Epithelial cell of alveolus of lung (primary cell): ENCODE measurements around the gene ANGPTL8. TPM values are rescaled to one million over a fixed set of nuclear protein-coding genes. Genes with fewer than 3 reads are reported as not detected.

Experiments used
- total RNA-seq: library from RNA; depleted of rRNA; stranded (reverse); fragments of >200 nt; gene quantifications from 2 replicates; pipeline ENCODE4 v1.2.1, GENCODE V29; 2015

Gene ANGPTL8, protein sequence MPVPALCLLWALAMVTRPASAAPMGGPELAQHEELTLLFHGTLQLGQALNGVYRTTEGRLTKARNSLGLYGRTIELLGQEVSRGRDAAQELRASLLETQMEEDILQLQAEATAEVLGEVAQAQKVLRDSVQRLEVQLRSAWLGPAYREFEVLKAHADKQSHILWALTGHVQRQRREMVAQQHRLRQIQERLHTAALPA
- not detected in 2 replicates for total RNA-seq

GRCh38 chr19:11239377-11240000, at the start of gene ANGPTL8:
Gene ANGPTL8, plus strand, starts transcription at chr19:11239619. Its CDS starts 19 bp downstream, at chr19:11239638.

DNA sequence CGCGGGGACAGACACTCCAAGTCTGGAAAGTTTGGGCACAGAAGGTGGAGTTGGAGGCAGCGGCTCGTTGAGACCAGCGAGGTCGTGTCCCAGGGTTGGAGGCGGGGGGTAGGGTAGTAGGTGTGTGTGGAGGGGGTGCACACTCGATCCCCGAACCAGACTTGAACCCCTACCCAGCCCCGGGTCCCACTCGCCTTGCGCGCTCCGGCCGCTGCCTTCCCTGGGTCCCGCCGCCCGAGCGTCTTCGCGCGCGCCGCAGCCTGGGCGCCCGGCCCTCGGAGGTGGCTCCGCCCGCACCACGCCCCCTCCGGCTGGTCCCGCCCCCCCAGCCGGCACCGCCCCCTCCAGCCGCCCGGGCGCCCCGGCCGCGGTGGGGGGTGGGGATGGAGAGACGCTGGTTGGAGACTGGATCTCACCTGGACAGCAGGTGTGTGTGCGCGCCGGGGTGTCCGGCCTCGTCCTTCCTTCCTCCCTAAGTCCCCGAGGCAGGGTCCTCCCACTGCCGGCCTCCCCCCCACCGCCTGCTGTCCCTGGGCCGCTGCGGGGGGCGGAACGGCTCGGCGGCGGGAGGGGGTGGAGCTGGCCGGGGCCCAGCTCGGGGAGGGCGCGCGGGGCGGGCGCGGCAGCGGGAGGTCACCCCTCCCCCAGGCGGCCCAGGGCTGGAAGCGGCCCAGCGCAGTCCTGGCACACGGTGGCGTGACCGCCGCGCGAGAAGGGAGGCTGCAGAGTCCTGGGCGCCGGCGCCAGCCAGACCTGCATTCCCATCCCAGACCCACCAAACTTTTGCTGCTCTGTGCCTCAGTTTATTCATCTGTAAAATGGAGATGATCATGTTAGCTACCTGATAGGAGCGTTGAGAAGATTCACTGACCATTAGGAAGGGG, 41.9 kb upstream of the ANGPTL8 start, which contains the start of gene KANK2:
TSS of gene KANK2 (minus strand) at position 255 of the 884 bp plus-strand sequence. CDS start 3,034 bp downstream, outside the sequence.

DNA sequence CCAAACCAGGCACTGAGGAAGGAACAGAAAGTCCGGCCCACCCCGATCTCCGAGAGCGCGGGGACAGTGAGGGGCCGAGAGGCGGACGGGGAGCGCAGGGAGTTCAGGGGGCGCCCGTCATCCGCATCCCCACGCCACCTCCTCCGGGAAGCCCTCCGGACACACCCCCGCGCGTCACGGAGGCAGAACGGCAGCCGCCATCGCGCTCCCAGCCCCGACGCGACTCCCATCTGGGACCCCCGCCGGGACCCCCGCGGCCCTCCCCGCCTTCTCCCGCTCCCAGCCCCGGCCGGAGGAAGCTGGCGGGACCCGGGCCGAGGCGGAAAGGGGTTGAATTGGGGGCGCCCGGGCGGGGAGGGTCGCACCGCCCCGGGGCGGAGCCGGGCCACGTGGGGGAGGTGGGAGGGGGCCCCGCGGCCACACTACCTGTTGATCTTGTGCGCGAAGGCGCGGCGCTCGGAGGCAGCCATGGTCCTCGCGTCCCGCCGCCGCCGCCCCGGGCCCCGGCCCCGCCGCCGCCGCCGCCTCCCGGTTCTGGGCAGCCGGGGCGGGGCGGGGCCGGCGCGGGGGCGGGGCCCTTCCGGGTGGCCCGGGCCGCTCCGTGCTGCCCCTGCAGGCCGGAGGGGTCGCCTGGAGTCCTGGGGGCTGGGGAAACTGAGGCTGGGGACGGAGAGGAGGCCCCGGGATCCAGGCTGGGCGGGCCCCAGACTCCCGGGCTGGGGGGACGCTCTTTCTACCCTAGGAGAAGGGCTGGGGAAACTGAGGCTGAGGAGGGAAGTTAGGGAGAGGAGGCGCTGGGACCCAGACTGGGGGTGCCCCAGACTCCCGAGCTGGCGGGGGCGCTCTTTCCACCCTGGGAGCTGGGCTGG, 22.8 kb downstream of the ANGPTL8 start, which contains the start of gene DOCK6:
TSS of gene DOCK6 (minus strand) at position 554 of the 869 bp plus-strand sequence. CDS start at position 470, 84 bp downstream.

Other genes with a start within 250 kb of the ANGPTL8 start
- gene LDLR, start 150.2 kb upstream of the ANGPTL8 start, total RNA-seq = 55.3 and 185 TPM in 2 replicates
- gene SPC24, start 83.8 kb upstream of the ANGPTL8 start, total RNA-seq = 14.8 and 48.1 TPM in 2 replicates
- gene KANK2, start 42.1 kb upstream of the ANGPTL8 start, total RNA-seq = 202 and 399 TPM in 2 replicates
- gene DOCK6, start 22.9 kb downstream of the ANGPTL8 start, total RNA-seq = 44.7 and 50.4 TPM in 2 replicates
- not detected in 2 replicates for gene TSPAN16, start 56.5 kb downstream of the ANGPTL8 start, total RNA-seq
- gene RAB3D, start 100.0 kb downstream of the ANGPTL8 start, total RNA-seq = 18.2 and 21.1 TPM in 2 replicates
- 221 and 282 TPM in 2 replicates for gene TMEM205, start 106.6 kb downstream of the ANGPTL8 start, total RNA-seq
- 6.2 and 9.4 TPM in 2 replicates for gene CCDC159, start 106.9 kb downstream of the ANGPTL8 start, total RNA-seq
- 23.4 and 46.5 TPM in 2 replicates for gene PLPPR2, start 115.8 kb downstream of the ANGPTL8 start, total RNA-seq
- gene SWSAP1, start 135.0 kb downstream of the ANGPTL8 start, total RNA-seq = 1.2 and 4.6 TPM in 2 replicates
- gene EPOR, start 144.7 kb downstream of the ANGPTL8 start, total RNA-seq = 6.9 and 15.4 TPM in 2 replicates
- under 0.01 and 1.2 TPM in 2 replicates for gene RGL3, start 179.7 kb downstream of the ANGPTL8 start, total RNA-seq
- 0.13 TPM in 1 of 2 replicates, not detected in the other for gene ODAD3, start 195.5 kb downstream of the ANGPTL8 start, total RNA-seq
- 263 and 309 TPM in 2 replicates for gene PRKCSH, start 196.0 kb downstream of the ANGPTL8 start, total RNA-seq
- 0.52 TPM in 1 of 2 replicates, not detected in the other for gene ELAVL3, start 241.4 kb downstream of the ANGPTL8 start, total RNA-seq